Naive thymus-derived CD4-positive, alpha-beta T cell (primary cell): Measurements from ENCODE around the gene CHMP3. TPM values are rescaled to one million over a fixed set of nuclear protein-coding genes. Genes with fewer than 3 reads are reported as not detected.

ENCODE experiments used
- ATAC-seq: fragments of 150-1000 bp; cut with Tn5 transposase; 2 replicates; pipeline ENCODE4 v1.10.0; 2021; ENCODE audit warnings: mild to moderate bottlenecking, moderate library complexity
- CTCF ChIA-PET: fragments of 350-600 bp; sonication (Branson Sonifier 250); formaldehyde crosslinking; loops from one replicate; lab custom pipeline; 2021; ENCODE audit warnings: antibody characterized with exemption; lab: Charles Lee
- POLR2A ChIA-PET: fragments of 350-600 bp; sonication (Branson Sonifier 250); formaldehyde crosslinking; loops from one replicate; lab custom pipeline; 2021; ENCODE audit warnings: antibody characterized with exemption, inconsistent platforms; lab: Charles Lee
- DNase-seq, 9 donors: peaks; one replicate each; pipeline versions ENCODE4 v3.0.0 to v3.0.0-alpha.2; 2020 to 2022; ENCODE audit warnings: mixed read lengths in 1 of 9
- H3K27ac ChIP-seq: one replicate; pipeline ENCODE4 v1.7.0; 2013; ENCODE audit warnings: mild to moderate bottlenecking, low read depth, low read length, moderate library complexity
- H3K27me3 ChIP-seq, 2 donors: one replicate each; pipeline ENCODE4 v1.7.0; 2013; ENCODE audit warnings: low read length in 2 of 2, mild to moderate bottlenecking in 2 of 2, moderate library complexity in 2 of 2; ENCODE audit not compliant: control insufficient read depth in 2 of 2, insufficient read depth in 2 of 2
- H3K36me3 ChIP-seq, 3 experiments: 1 replicate in 2 of 3; 2 replicates in 1 of 3; pipeline ENCODE4 v1.7.0; 2013; ENCODE audit warnings: low read length in 3 of 3, mild to moderate bottlenecking in 3 of 3, moderate library complexity in 1 of 3; ENCODE audit not compliant: insufficient read depth in 3 of 3, control insufficient read depth in 2 of 3
- H3K4me1 ChIP-seq, 2 donors: one replicate each; pipeline ENCODE4 v1.7.0; 2013; ENCODE audit warnings: low read length in 2 of 2, mild to moderate bottlenecking in 2 of 2, moderate library complexity in 1 of 2; ENCODE audit not compliant: control insufficient read depth in 2 of 2, insufficient read depth in 2 of 2
- H3K4me3 ChIP-seq: 2 replicates; pipeline ENCODE4 v1.7.0; 2013; ENCODE audit warnings: mild to moderate bottlenecking, low read length
- H3K9me3 ChIP-seq, 3 experiments: 1 replicate in 2 of 3; 2 replicates in 1 of 3; pipeline ENCODE4 v1.7.0; 2013; ENCODE audit warnings: low read length in 3 of 3; ENCODE audit not compliant: control insufficient read depth in 2 of 3
- H3K27ac Mint-ChIP-seq, 9 donors: one replicate each; pipeline ENCODE4 v1.8.0; 2020 to 2022; ENCODE audit warnings: mixed read lengths in 9 of 9, mild to moderate bottlenecking in 8 of 9, moderate library complexity in 5 of 9, inconsistent platforms in 2 of 9
- H3K27me3 Mint-ChIP-seq, 5 donors: one replicate each; pipeline ENCODE4 v1.8.0; 2021 to 2022; ENCODE audit warnings: mixed read lengths in 5 of 5, mild to moderate bottlenecking in 1 of 5
- H3K36me3 Mint-ChIP-seq, 5 donors: one replicate each; pipeline ENCODE4 v1.8.0; 2020 to 2022; ENCODE audit warnings: mixed read lengths in 5 of 5, mild to moderate bottlenecking in 3 of 5, inconsistent platforms in 1 of 5
- H3K4me1 Mint-ChIP-seq, 7 donors: one replicate each; pipeline ENCODE4 v1.8.0; 2020 to 2022; ENCODE audit warnings: mixed read lengths in 7 of 7, mild to moderate bottlenecking in 3 of 7, inconsistent platforms in 1 of 7
- H3K4me3 Mint-ChIP-seq, 10 donors: one replicate each; pipeline ENCODE4 v1.8.0; 2020 to 2022; ENCODE audit warnings: mild to moderate bottlenecking in 10 of 10, mixed read lengths in 10 of 10, moderate library complexity in 6 of 10, inconsistent platforms in 2 of 10
- H3K9me3 Mint-ChIP-seq, 11 donors: one replicate each; pipeline ENCODE4 v1.8.0; 2020 to 2022; ENCODE audit warnings: mixed read lengths in 11 of 11, mild to moderate bottlenecking in 4 of 11, inconsistent platforms in 1 of 11, moderate library complexity in 1 of 11
- intact Hi-C, 2 donors: fragments of 100-400 bp; cut with micrococcal nuclease; formaldehyde crosslinking; loops; one replicate each; pipeline ENCODE4 v1.15.1; 2023
- polyA plus RNA-seq, 2 donors: library from polyadenylated mRNA; unstranded; fragments of 300-500 nt; fragmentation: Illumina TruSeq; gene quantifications; one replicate each; pipeline ENCODE4 v1.2.3, GENCODE V29; 2021
- total RNA-seq, 6 experiments: library from RNA in 5 of 6; stranded (reverse) in 5 of 6; gene quantifications; 1 replicate in 5 of 6; 2 replicates in 1 of 6; pipeline ENCODE4 v1.2.3 and lab custom pipeline; 2021 to 2026

CHMP3 gene
- total and polyA plus RNA-seq, 7 experiments from 2014 or later = 39.9 to 103 (median 90.1) TPM

GRCh38 chr2:86476092-86476491, 87.2 kb downstream of the CHMP3 start:
- Mint-ChIP-seq H3K27me3 (no peaks in the 10 kb centered on the region), H3K4me1 (peaks cover 13 to 47% (median 38%) of the 10 kb centered on the region in 7 donors), H3K27ac (peak overlapping the region in 7 of 9 donors; percentile 8 to 72 (median 22)), H3K9me3 (no peaks in the 10 kb centered on the region), H3K36me3 (peaks cover 28 to 79% (median 63%) of the 10 kb centered on the region in 5 donors), H3K4me3 (no peak overlapping the region)
- Histone ChIP-seq H3K4me1 (no peaks in the 10 kb centered on the region), H3K27ac (no peak overlapping the region), H3K27me3 (no peaks in the 10 kb centered on the region), H3K9me3 (no peaks in the 10 kb centered on the region), H3K4me3 (no peak overlapping the region), H3K36me3 (peaks cover 35 to 89% (median 36%) of the 10 kb centered on the region in 3 experiments)
- DNase-seq (no peak), ATAC-seq (no peak)
- ChIA-PET CTCF (interaction anchor here (1.3 kb wide), 1 partner anchor 255 kb away, joined by 3 read pairs; no protein-coding TSS in a partner anchor), POLR2A (interaction anchor here (0.5 to 1.3 kb wide), 3 partner anchors 8 to 275 kb away, joined by 4 to 7 read pairs (median 4); no protein-coding TSS in a partner anchor)
- intact Hi-C loops = no loop called here

DNA sequence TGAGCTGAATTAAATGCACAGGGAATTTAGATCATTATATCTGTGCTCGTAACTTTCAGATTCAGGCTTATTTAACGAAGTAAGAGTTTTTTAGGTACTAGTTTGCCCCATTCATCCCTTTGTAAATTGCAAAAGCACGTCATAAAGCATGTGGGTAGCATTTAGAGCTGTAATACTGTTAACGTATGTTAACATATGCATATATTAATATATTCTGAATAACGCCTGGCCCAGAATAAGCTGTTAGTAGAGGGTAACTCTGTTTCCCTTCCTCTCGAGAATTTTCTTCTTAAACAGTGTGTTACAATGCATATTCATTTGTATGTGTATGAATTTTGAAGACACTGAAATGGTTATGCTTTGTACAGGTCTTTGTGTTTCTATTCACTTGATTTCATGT, 91.6 kb downstream of the CHMP3 start:
- no peaks in the 10 kb centered on the region for H3K27me3 ChIP-seq
- Mint-ChIP-seq H3K9me3 (no peaks in the 10 kb centered on the region), H3K4me1 (peaks cover 30 to 75% (median 61%) of the 10 kb centered on the region in 7 donors), H3K36me3 (peaks cover 3 to 68% (median 51%) of the 10 kb centered on the region in 5 donors), H3K27me3 (no peaks in the 10 kb centered on the region), H3K27ac (peak overlapping the region in 3 of 9 donors; percentile 12 to 69 (median 20)), H3K4me3 (peak overlapping the region in 1 of 10 donors; percentile 30)
- ChIA-PET POLR2A (interaction anchor here (0.5 to 2.8 kb wide), 3 partner anchors 30 to 836 kb away, joined by 3 to 12 read pairs (median 3); partner anchors contain the start of gene KDM3A), CTCF (interaction anchor here (0.8 to 1.0 kb wide), 2 partner anchors 15 to 250 kb away, joined by 3 to 5 read pairs; no protein-coding TSS in a partner anchor)
- no peak overlapping the region for H3K4me3 ChIP-seq
- peaks cover 14 to 66% (median 17%) of the 10 kb centered on the region in 3 experiments for H3K36me3 ChIP-seq
- H3K27ac ChIP-seq = no peak overlapping the region
- no peak for ATAC-seq
- H3K4me1 ChIP-seq = peaks cover 0 to 12% of the 10 kb centered on the region in 2 donors
- DNase-seq = no peak
- H3K9me3 ChIP-seq = no peaks in the 10 kb centered on the region
- intact Hi-C loops = no loop called here

DNA sequence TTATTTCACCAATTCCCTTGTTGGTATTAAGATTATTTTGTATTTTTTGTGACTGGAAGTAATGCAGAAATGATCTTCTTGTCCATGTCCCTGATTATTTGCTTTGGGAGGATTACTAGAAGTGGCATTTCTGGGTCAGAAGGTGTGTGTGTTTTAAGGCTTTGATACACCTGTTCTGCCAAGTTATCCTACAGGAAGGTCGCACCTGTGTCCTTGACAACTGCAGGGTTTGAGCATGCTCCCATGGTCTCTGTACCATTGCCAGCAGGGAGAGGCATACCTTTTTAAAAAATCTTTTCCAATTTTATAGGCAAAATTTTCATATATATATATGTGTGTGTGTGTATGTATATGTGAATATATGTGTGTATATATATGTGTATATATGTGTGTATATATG, 92.4 kb downstream of the CHMP3 start:
- intact Hi-C loops = no loop called here
- H3K27me3 Mint-ChIP-seq = no peaks in the 10 kb centered on the region

GRCh38 chr2:86468162-86469033, 94.8 kb downstream of the CHMP3 start:
- CTCF ChIA-PET = interaction anchor here (0.7 to 1.9 kb wide), 4 partner anchors 26 to 297 kb away, joined by 4 to 9 read pairs (median 5); no protein-coding TSS in a partner anchor
- no peaks in the 10 kb centered on the region for H3K9me3 ChIP-seq
- H3K36me3 ChIP-seq = peaks cover 23 to 64% (median 32%) of the 10 kb centered on the region in 3 experiments
- ATAC-seq = peak; percentile 74
- peaks cover 0 to 15% of the 10 kb centered on the region in 2 donors for H3K4me1 ChIP-seq
- Mint-ChIP-seq H3K27me3 (no peaks in the 10 kb centered on the region), H3K9me3 (no peaks in the 10 kb centered on the region), H3K4me1 (peaks cover 34 to 80% (median 71%) of the 10 kb centered on the region in 7 donors), H3K4me3 (peak overlapping the region; percentile 13 to 87 (median 73)), H3K36me3 (peaks cover 8 to 66% (median 54%) of the 10 kb centered on the region in 5 donors), H3K27ac (peak overlapping the region; percentile 28 to 92 (median 76))
- POLR2A ChIA-PET = interaction anchor here (0.6 to 4.5 kb wide), 7 partner anchors 8 to 26 kb away, joined by 3 to 40 read pairs (median 4); partner anchors contain the start of gene KDM3A
- H3K4me3 ChIP-seq = no peak overlapping the region
- H3K27me3 ChIP-seq = no peaks in the 10 kb centered on the region
- DNase-seq = peak in 7 of 9 donors; percentile 14 to 44 (median 39)
- intact Hi-C loops = loop anchor here (1.0 to 5.0 kb wide), 3 partner anchors 26 to 154 kb away; partner anchors contain the start of genes KDM3A (in 1 of the 2) and RNF103 (in 1 of the 2)
- H3K27ac ChIP-seq = peak overlapping the region; percentile 49

More for the DNA sequence above, 92.4 kb downstream of the CHMP3 start:
- Histone ChIP-seq H3K27ac (no peak overlapping the region), H3K27me3 (no peaks in the 10 kb centered on the region), H3K4me3 (no peak overlapping the region), H3K4me1 (peaks cover 0 to 12% of the 10 kb centered on the region in 2 donors), H3K9me3 (no peaks in the 10 kb centered on the region), H3K36me3 (peaks cover 17 to 67% (median 19%) of the 10 kb centered on the region in 3 experiments)
- ATAC-seq (no peak), DNase-seq (no peak)
- Mint-ChIP-seq H3K9me3 (no peaks in the 10 kb centered on the region), H3K4me1 (peaks cover 32 to 77% (median 65%) of the 10 kb centered on the region in 7 donors), H3K4me3 (peak overlapping the region in 1 of 10 donors; percentile 28), H3K27ac (peak overlapping the region in 2 of 9 donors; percentile 47 to 67), H3K36me3 (peaks cover 0 to 67% (median 47%) of the 10 kb centered on the region in 5 donors)
- POLR2A ChIA-PET = no interaction called here
- CTCF ChIA-PET = no interaction called here

GRCh38 chr2:86466306-86466705, 96.9 kb downstream of the CHMP3 start:
- peaks cover 0 to 15% of the 10 kb centered on the region in 2 donors for H3K4me1 ChIP-seq
- no peak for ATAC-seq
- no peak overlapping the region for H3K4me3 ChIP-seq
- H3K27me3 ChIP-seq = no peaks in the 10 kb centered on the region
- peaks cover 33 to 67% (median 49%) of the 10 kb centered on the region in 3 experiments for H3K36me3 ChIP-seq
- POLR2A ChIA-PET = interaction anchor here (4.5 kb wide), 1 partner anchor 24 kb away, joined by 40 read pairs; the partner anchor contains the start of gene KDM3A
- CTCF ChIA-PET = no interaction called here
- no peaks in the 10 kb centered on the region for H3K9me3 ChIP-seq
- H3K9me3 Mint-ChIP-seq = peaks cover 0 to 2% (median 0%) of the 10 kb centered on the region in 11 donors
- peaks cover 30 to 74% (median 64%) of the 10 kb centered on the region in 7 donors for H3K4me1 Mint-ChIP-seq
- H3K27me3 Mint-ChIP-seq = no peaks in the 10 kb centered on the region
- intact Hi-C loops = loop anchor here (2.0 to 5.0 kb wide), 2 partner anchors 156 to 246 kb away; partner anchors contain the start of gene RNF103 (in 1 of the 2)
- peak overlapping the region in 8 of 9 donors; percentile 28 to 83 (median 56) for H3K27ac Mint-ChIP-seq
- no peak for DNase-seq
- peak overlapping the region in 2 of 10 donors; percentile 10 to 29 for H3K4me3 Mint-ChIP-seq
- peaks cover 18 to 63% (median 52%) of the 10 kb centered on the region in 5 donors for H3K36me3 Mint-ChIP-seq
- peak overlapping the region; percentile 6 for H3K27ac ChIP-seq

- Histone ChIP-seq H3K4me1 (peaks cover 0 to 15% of the 10 kb centered on the region in 2 donors), H3K27ac (no peak overlapping the region), H3K27me3 (no peaks in the 10 kb centered on the region), H3K36me3 (peaks cover 29 to 74% (median 63%) of the 10 kb centered on the region in 3 experiments), H3K4me3 (no peak overlapping the region), H3K9me3 (no peaks in the 10 kb centered on the region)
- H3K4me3 Mint-ChIP-seq = peak overlapping the region in 5 of 10 donors; percentile 3 to 60 (median 21)
- H3K27ac Mint-ChIP-seq = peak overlapping the region; percentile 28 to 81 (median 73)
- POLR2A ChIA-PET = no interaction called here
- H3K9me3 Mint-ChIP-seq = peaks cover 0 to 2% (median 0%) of the 10 kb centered on the region in 11 donors
- intact Hi-C loops = loop anchor here in 1 of 2 donors (5.0 kb wide), 1 partner anchor 158 kb away; the partner anchor contains the start of gene RNF103
- DNase-seq (no peak), ATAC-seq (no peak)
- H3K4me1 Mint-ChIP-seq = peaks cover 29 to 79% (median 65%) of the 10 kb centered on the region in 7 donors
- H3K36me3 Mint-ChIP-seq = peaks cover 30 to 70% (median 60%) of the 10 kb centered on the region in 5 donors
- no peaks in the 10 kb centered on the region for H3K27me3 Mint-ChIP-seq
- CTCF ChIA-PET = interaction anchor here (0.7 kb wide), 1 partner anchor 167 kb away, joined by 3 read pairs; no protein-coding TSS in a partner anchor
Measured at GRCh38 chr2:86464652-86465051, 98.6 kb downstream of the CHMP3 start.
